ENCODE data around the gene TM9SF3.
"Not testable (repeated sequence)": the region's sequence is repeated elsewhere in the genome, so short reads cannot be mapped to it uniquely, and the experiment has no call there.

TM9SF3 gene

DNA sequence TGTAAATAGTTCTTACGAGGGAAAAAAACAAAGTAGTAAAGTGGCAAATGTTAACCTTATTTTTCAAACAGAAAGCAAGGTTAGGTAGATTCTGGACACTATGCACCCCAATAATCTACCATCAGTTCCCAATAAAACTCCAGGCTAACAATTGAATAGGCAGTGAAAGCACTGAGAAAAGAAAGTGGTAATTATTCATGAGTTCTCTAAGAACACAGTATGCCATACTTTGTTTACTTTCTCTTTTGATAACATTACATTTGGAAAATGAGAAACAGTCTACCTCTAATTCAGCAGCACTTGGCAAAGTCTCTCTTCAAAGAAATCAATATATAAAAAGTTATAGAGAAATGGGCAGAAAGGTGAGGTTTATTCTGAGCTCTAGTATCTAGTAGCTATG is 18.4 kb downstream of the TM9SF3 start:
- DNase-seq (ENCODE audit: low read depth): no peak

DNA sequence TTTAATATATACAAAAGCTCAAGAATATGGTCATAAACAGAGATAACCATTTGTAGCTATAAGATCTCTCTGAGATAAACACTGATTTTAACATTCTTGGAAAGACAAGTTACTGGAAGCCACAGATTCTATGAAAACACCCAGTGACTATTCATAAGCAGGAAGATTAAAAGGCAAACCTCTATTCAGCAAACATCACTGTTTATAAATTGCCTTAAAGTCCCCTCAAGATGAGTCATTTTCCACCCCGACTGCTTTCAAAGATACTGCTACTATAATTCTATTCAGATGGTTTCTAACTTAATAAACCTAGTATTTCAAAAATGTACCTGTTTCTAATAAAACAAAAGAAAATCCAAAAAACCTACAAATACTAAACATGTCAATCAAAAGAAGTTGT is 21.0 kb downstream of the TM9SF3 start:
- DNase-seq (ENCODE audit: low read depth): no peak

DNA sequence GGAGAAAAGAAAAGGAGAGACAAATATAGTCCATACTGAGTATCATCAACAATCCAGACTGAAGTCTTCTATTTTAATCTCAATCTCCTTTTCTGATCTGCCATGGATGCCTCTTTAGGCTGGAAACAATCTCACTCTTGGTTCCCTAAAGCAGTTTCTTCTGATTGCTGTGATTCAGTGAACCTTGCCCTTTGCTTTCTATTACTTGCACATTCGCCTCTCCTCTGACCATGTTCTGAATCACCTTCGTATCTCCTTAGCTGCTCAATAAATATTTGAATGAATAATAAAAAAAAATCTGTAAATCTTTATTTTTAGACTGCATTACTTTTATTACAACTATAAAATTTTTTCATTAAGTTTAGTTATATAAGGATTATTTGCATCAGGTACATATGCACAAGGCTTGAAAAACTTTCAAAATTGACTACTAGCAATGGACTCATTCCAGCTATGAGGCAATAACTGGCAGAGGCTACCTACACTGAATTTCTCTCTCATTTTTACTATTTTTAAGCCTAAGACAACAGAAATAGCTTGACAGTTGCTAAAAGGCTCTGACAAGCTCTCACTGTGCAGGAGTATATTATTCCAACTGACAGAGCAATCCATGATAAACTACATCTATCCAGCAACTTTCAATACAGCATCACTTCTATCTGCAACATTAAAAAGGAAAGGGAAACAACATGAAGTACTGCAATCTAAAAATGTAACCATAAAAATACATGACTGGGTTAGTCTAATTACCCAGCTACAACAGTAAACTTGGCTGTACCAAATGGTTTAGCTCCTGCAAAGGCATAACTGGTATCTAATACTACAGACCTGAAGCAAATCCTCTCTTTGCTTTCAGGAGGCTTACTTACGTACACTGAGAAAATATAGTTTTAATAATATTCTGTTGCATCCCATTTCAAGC is 25.6 kb downstream of the TM9SF3 start:
- no peak for DNase-seq (ENCODE audit: low read depth)

GRCh38 chr10:96560489-96560888 is 26.3 kb downstream of the TM9SF3 start:
- DNase-seq (ENCODE audit: low read depth): no peak

DNA sequence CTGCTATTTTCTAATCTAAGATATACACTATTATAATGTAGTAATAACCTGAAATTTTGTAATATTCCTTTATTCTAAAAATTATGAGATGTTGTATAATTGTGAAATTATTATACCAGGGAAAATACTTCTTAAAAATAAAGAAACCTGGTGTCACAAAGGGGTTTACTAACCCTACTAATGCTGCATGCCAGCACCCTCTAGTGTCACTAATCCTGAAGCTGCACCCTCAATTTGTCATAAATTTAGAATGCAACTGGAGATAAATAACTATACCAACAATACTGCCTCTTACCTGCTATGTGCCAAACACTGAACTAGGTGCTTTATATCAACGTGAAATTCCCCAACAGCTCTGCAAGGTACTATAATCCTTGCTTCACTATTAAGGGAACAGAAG is 30.8 kb downstream of the TM9SF3 start:
- DNase-seq (ENCODE audit: low read depth): no peak

DNA sequence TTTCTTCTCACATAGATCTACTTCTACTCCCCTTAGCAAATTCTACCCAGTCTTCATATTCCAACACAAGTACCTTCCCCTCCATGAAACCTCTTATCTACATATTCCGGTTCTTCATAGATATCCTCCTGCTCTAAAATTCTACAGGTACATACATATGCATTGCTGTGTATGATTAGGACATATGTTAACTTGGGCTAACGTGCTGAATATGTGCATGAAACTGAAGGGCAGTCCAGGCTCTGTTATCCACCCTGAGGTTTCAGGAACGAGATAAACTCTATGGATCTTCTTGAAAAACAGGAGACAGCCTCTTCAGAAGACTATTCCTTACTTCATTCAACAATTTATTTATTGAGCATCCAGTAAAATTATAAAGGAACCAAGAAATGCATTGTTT is 31.5 kb downstream of the TM9SF3 start:
- DNase-seq (ENCODE audit: low read depth): no peak

- DNase-seq (ENCODE audit: low read depth): no peak
Observed at GRCh38 chr10:96548589-96548988, 38.2 kb downstream of the TM9SF3 start.

- DNase-seq (ENCODE audit: low read depth): not testable (repeated sequence)
Observed at GRCh38 chr10:96545558-96545957, 41.3 kb downstream of the TM9SF3 start.

DNA sequence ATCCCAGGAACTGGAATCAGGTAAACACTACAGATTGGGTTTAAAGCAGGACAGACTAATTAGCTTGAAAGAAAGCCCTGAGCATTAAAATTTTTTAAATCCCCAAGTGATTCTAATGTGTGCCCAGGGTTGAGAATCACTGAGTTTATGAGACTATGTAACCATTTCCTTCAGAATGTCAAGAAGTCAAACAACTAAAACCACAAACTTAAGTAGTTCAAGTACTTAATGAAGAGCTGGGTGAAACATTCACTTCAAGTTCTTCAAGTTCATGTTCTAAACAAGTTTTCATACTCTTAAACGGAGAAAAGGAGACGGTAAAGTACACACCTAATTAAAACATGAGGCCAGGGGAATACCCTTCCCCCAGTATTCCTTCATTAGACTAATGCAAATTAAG is 44.9 kb downstream of the TM9SF3 start:
- no peak for DNase-seq (ENCODE audit: low read depth)

- DNase-seq (ENCODE audit: low read depth): no peak
Observed at GRCh38 chr10:96540240-96540639, 46.6 kb downstream of the TM9SF3 start.

DNA sequence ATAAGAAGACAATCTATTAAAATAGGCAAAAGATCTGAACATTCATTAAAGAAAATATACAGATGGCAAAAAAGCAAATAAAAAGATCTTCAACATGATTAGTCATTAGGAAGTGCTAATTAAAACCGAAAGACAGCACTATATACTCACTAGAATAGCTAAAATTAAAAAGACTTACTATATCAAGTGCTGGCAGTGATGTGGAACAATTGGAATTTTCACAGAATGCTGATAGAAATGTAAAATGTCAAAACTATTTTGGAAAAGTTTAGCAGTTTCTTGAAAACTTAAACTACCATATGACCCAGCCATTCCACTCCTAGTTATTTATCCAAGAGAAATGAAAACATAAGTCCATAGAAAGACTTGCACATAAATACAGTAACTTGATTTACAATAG is 48.1 kb downstream of the TM9SF3 start:
- no peak for DNase-seq (ENCODE audit: low read depth)

GRCh38 chr10:96536129-96536528 is 50.7 kb downstream of the TM9SF3 start:
- no peak for DNase-seq (ENCODE audit: low read depth)

DNA sequence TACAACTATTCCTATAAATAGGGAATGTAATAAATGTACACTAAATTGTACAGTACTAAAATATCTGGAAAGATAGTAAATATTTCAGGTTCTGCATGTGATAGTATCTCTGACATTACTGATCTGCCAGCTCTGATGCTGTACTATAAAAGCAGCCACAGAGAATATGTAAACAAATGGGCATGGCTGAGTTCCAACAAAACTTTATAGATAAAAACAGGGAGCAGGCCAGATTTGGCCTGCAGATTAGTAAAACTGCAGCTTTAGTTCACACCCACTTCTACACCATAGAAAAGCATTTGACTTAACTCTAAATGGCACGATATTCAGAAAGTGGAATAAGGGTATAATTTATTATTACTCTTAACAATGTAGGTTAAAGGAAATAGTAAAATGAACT is 54.3 kb downstream of the TM9SF3 start:
- no peak for DNase-seq (ENCODE audit: low read depth)

GRCh38 chr10:96529634-96530279 is 57.1 kb downstream of the TM9SF3 start:
- no peak for DNase-seq (ENCODE audit: low read depth)

DNA sequence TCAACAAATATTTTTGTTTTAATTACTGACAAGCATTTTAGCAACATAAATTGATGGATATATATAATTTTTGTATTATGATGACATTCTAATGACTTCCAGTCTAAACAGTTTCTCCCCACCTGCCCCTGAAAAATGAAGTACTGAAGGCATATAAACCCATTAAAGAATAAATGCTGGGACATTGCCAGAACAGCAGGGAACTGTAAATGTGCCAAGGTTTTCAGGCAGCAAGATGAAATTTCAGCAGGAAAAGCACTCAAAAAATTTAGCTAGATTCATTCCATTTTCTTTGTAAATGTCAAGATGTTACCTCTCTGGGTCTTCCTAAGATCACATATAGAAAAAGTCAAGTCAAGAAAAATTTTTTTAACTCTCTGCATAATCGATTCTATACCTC is 62.1 kb downstream of the TM9SF3 start:
- DNase-seq (ENCODE audit: low read depth): no peak

DNA sequence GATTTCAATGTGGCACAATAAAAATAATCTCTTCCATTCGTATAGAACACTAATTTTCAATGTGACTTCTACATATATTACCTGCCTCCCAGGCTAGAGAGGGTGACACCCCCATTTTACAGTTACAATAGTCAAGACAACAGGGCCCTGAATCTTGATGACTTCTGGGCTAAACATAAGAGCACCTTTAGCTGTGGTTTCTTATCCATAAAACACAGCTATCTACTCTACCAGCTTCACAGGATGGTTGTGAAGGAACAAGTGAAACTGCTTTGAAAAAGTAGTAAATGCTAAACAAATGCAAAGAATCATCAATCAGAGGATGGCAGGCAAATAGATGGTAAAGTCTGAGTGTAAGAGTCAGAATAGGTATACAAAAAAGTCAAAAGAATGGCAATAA is 69.5 kb downstream of the TM9SF3 start:
- no peak for DNase-seq (ENCODE audit: low read depth)

- DNase-seq (ENCODE audit: low read depth): no peak
Observed at GRCh38 chr10:96516337-96516736, 70.5 kb downstream of the TM9SF3 start.

DNA sequence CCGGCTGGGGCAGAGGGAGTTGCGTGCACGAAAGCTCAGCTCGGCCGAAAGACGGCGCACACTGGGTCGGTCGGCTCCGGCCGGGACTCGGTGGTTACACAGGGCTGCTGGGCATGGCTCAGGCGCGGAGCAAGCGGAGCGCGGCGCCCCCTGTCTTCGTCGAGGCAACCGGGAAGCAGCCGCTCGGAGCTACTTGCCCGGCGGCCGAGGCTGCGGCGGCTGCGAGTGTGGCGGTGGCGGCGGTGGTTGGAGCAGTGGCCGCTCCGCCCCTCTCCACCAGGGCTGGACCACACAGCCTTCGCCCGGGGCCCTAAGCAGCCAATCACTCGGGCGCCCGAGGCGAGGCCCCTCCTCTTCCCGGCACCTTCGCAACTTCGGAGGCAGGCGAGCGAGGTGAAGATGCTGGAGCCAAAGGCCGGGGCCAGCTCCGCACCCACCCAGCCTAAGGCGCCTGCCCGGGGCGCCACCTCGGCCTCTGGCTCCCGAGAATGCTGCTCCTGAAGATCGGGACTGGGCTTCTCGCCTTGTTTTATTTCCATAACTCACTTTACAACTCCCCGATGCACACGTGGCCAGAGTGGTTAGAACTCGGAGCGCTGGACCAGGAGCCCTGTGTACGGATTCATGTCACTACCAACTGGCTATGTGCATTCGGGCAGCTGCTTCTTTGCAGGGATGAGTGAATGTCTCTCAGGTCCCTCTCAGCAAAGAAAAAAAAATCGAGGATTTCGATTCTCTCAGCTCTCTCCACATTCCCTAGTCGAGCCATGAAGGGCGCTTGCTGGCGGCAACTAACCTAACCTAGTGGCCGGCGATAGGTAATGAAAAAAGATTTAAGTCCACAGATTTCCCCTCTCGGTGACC is 72.9 kb downstream of the TM9SF3 start, which contains the start of gene TLL2:
Gene TLL2 (minus strand): TSS at position 229 of the 864 bp plus-strand sequence. CDS start 241 bp downstream, outside the sequence.
- DNase-seq (ENCODE audit: low read depth): peak; percentile 69

GRCh38 chr10:96513305-96513697 is 73.5 kb downstream of the TM9SF3 start:
- DNase-seq (ENCODE audit: low read depth): no peak

- DNase-seq (ENCODE audit: low read depth): no peak
Observed at GRCh38 chr10:96512524-96513304, 74.1 kb downstream of the TM9SF3 start.
